K562 (cell line): ENCODE data around the gene HPCAL1. TPM values are rescaled to one million over a fixed set of nuclear protein-coding genes. Genes with fewer than 3 reads are reported as not detected.

Experiments
- ARID1B ChIP-seq: fragments of 450-650 bp; IDR thresholded peaks from 2 replicates; pipeline ENCODE4 v1.6.1; 2016; ENCODE audit warnings: antibody characterized with exemption, mild to moderate bottlenecking, inconsistent platforms
- BCOR ChIP-seq: fragments of 450-650 bp; IDR thresholded peaks from 2 replicates; pipeline ENCODE4 v1.6.1; 2016
- FOXK2 ChIP-seq, 2 experiments: fragments of 450-650 bp; IDR thresholded peaks in 1 of 2; conservative IDR thresholded peaks in 1 of 2; 2 replicates each; pipeline ENCODE4 v1.6.1; 2016; ENCODE audit warnings: low read depth in 2 of 2, mild to moderate bottlenecking in 1 of 2
- HDAC2 ChIP-seq: fragments of 450-650 bp; IDR thresholded peaks from 2 replicates; pipeline ENCODE4 v1.6.1; 2016; ENCODE audit warnings: mild to moderate bottlenecking
- KLF10 ChIP-seq: fragments of 250-450 bp; sonication (Bioruptor Pico); IDR thresholded peaks from 2 replicates; pipeline ENCODE4 v1.6.1; 2021; ENCODE audit warnings: matching md5 sums
- MEIS2 ChIP-seq: fragments of 450-650 bp; IDR thresholded peaks from 2 replicates; pipeline ENCODE4 v1.6.1; 2014; ENCODE audit warnings: mild to moderate bottlenecking; ENCODE audit not compliant: partially characterized antibody
- NCOA1 ChIP-seq: fragments of 450-650 bp; IDR thresholded peaks from 2 replicates; pipeline ENCODE4 v1.6.1; 2016; ENCODE audit warnings: low read depth
- PHTF2 ChIP-seq: fragments of 250-450 bp; sonication (Bioruptor Pico); IDR thresholded peaks from 2 replicates; pipeline ENCODE4 v1.5.0; 2021; ENCODE audit warnings: mild to moderate bottlenecking
- PML ChIP-seq: IDR thresholded peaks from 2 replicates; pipeline ENCODE4 v1.6.1; 2012; ENCODE audit warnings: low read length, inconsistent platforms
- RCOR1 ChIP-seq, 2 experiments: IDR thresholded peaks; 2 replicates each; pipeline ENCODE4 v1.6.1; 2012; ENCODE audit warnings: low read depth in 2 of 2, low read length in 2 of 2, borderline replicate concordance in 1 of 2, improper control_type of control experiment in 1 of 2
- TBL1XR1 ChIP-seq, 2 experiments: IDR thresholded peaks; 2 replicates each; pipeline ENCODE4 v1.6.1; 2012; ENCODE audit warnings: improper control_type of control experiment in 2 of 2, low read length in 2 of 2, mild to moderate bottlenecking in 1 of 2
- TFAM ChIP-seq: fragments of 250-450 bp; sonication (Bioruptor Pico); conservative IDR thresholded peaks from 2 replicates; pipeline ENCODE4 v1.5.0; 2021; ENCODE audit warnings: mild to moderate bottlenecking, moderate library complexity
- ZNF143 ChIP-seq: sonication (generic); formaldehyde crosslinking; IDR thresholded peaks from 2 replicates; pipeline ENCODE4 v1.9.0; 2022; ENCODE audit warnings: mild to moderate bottlenecking, missing genetic modification reagents
- ZNF212 ChIP-seq: fragments of 450-650 bp; formaldehyde crosslinking; IDR thresholded peaks from 2 replicates; pipeline ENCODE4 v1.4.0; 2020; ENCODE audit warnings: mild to moderate bottlenecking
- ZNF311 ChIP-seq: fragments of 250-450 bp; sonication (Bioruptor Pico); IDR thresholded peaks from 2 replicates; pipeline ENCODE4 v1.4.0; 2020; ENCODE audit warnings: mild to moderate bottlenecking, moderate library complexity
- ZNF696 ChIP-seq: fragments of 250-450 bp; sonication (Bioruptor Pico); conservative IDR thresholded peaks from 2 replicates; pipeline ENCODE4 v1.4.0; 2020; ENCODE audit warnings: mild to moderate bottlenecking, moderate library complexity
- polyA plus RNA-seq, 8 experiments: library from polyadenylated mRNA; depleted of rRNA in 4 of 8; stranded (reverse) in 5 of 8; unstranded in 3 of 8; fragments of >200 nt; fragmentation: Nextera tagmentation in 2 of 8; fragmentation: Illumina TruSeq in 1 of 8; extraction: Ambion mirVana in 2 of 8; extraction: Trizol in 1 of 8; gene quantifications; 2 replicates each; pipeline versions ENCODE4 v1.2.1 to v1.2.3, GENCODE V29; 2011 to 2014; ENCODE audit warnings: inconsistent platforms in 1 of 8, missing spikeins in 1 of 8
- total RNA-seq, 7 experiments: library from RNA; depleted of rRNA in 6 of 7; stranded (reverse); fragments of >200 nt in 6 of 7; fragmentation: Illumina TruSeq in 2 of 7; extraction: Trizol in 2 of 7; gene quantifications; 2 replicates each; pipeline versions ENCODE4 v1.2.1 to v1.2.3, GENCODE V29; 2011 to 2021; ENCODE audit warnings: low replicate concordance in 1 of 7
- TF ChIP-seq, protein P1 (sequence below), 3 experiments: fragments of 200-800 bp in 1 of 3; fragments of 250-450 bp in 1 of 3; fragments of 450-650 bp in 1 of 3; sonication (Bioruptor Pico) in 1 of 3; sonication (Bioruptor generic) in 1 of 3; formaldehyde crosslinking in 1 of 3; IDR thresholded peaks; 2 replicates each; pipeline versions ENCODE4 v1.6.1 to v1.8.0; 2016 to 2022; ENCODE audit warnings: mild to moderate bottlenecking in 2 of 3, missing genetic modification characterization in 2 of 3, missing compliant biosample characterization in 1 of 3, moderate library complexity in 1 of 3
- TF ChIP-seq, protein P2 (sequence below): fragments of 450-650 bp; formaldehyde crosslinking; IDR thresholded peaks from 2 replicates; pipeline ENCODE4 v1.4.0; 2020; ENCODE audit warnings: mild to moderate bottlenecking, mixed read lengths
- TF ChIP-seq, protein P3 (sequence below), 3 experiments: fragments of 200-800 bp in 1 of 3; sonication (Bioruptor generic) in 1 of 3; sonication (generic) in 1 of 3; formaldehyde crosslinking in 1 of 3; IDR thresholded peaks; 2 replicates each; pipeline versions ENCODE4 v1.6.1 to v1.8.0; 2016 to 2022; ENCODE audit warnings: mild to moderate bottlenecking in 2 of 3, missing compliant biosample characterization in 2 of 3, missing genetic modification characterization in 2 of 3, missing genetic modification reagents in 1 of 3
- TF ChIP-seq, protein P4 (sequence below): fragments of 200-800 bp; sonication (Bioruptor generic); IDR thresholded peaks from 2 replicates; pipeline ENCODE4 v1.6.1; 2017; ENCODE audit warnings: missing genetic modification characterization, missing compliant biosample characterization

HPCAL1 gene
- total and polyA plus RNA-seq, 9 of the 15 experiments (the other 6 are each of a cell fraction or from before 2014, with no cell fraction given): 2.7 to 65.5 (median 23.9) TPM

DNA sequence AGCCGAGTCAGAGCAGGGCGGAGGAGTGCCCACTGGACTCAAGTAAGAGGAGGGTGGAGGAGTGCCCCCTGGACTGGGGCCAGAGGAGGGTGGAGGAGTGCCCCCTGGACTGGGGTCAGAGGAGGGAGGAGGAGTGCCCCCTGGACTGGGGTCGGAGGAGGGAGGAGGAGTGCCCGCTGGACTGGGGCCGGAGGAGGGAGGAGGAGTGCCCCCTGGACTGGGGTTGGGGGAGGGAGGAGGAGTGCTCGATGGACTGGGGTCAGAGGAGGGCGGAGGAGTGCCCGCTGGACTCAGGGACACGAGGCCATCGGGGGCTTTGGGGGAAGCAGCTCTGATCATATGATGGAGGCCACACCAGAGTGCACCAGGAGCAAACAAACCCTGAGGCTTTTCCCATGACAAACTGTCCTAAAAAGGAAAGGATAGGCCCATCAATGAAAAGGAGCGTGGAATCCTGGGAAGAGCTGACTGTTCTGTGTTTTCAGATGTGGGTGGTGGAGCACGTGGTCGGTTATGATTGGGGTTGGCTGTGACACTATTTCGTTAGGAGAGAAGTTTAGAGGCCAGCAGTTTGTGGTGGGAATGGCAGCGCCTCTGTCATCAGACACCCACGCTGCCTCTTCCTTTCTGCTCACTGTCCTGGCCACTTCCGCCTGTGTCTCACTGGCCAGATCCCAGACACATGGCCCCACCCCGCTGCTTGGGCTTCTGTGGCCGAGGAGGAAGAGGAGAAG lies 24.5 kb upstream of the HPCAL1 start (continued):
- TF ChIP-seq, protein P1, sequence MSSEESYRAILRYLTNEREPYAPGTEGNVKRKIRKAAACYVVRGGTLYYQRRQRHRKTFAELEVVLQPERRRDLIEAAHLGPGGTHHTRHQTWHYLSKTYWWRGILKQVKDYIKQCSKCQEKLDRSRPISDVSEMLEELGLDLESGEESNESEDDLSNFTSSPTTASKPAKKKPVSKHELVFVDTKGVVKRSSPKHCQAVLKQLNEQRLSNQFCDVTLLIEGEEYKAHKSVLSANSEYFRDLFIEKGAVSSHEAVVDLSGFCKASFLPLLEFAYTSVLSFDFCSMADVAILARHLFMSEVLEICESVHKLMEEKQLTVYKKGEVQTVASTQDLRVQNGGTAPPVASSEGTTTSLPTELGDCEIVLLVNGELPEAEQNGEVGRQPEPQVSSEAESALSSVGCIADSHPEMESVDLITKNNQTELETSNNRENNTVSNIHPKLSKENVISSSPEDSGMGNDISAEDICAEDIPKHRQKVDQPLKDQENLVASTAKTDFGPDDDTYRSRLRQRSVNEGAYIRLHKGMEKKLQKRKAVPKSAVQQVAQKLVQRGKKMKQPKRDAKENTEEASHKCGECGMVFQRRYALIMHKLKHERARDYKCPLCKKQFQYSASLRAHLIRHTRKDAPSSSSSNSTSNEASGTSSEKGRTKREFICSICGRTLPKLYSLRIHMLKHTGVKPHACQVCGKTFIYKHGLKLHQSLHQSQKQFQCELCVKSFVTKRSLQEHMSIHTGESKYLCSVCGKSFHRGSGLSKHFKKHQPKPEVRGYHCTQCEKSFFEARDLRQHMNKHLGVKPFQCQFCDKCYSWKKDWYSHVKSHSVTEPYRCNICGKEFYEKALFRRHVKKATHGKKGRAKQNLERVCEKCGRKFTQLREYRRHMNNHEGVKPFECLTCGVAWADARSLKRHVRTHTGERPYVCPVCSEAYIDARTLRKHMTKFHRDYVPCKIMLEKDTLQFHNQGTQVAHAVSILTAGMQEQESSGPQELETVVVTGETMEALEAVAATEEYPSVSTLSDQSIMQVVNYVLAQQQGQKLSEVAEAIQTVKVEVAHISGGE (CRISPR knock-in tag; IDR thresholded peaks at IDR 0.05): peak in 1 of 3 experiments; percentile 82; a peak in 2 of 6 replicates
- no peak for TF ChIP-seq KLF10 (CRISPR knock-in tag)
- TF ChIP-seq, protein P2, sequence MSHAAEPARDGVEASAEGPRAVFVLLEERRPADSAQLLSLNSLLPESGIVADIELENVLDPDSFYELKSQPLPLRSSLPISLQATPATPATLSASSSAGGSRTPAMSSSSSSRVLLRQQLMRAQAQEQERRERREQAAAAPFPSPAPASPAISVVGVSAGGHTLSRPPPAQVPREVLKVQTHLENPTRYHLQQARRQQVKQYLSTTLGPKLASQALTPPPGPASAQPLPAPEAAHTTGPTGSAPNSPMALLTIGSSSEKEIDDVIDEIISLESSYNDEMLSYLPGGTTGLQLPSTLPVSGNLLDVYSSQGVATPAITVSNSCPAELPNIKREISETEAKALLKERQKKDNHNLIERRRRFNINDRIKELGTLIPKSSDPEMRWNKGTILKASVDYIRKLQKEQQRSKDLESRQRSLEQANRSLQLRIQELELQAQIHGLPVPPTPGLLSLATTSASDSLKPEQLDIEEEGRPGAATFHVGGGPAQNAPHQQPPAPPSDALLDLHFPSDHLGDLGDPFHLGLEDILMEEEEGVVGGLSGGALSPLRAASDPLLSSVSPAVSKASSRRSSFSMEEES: peak; percentile 15; the same call in 1 of the 2 replicates
- no peak for TF ChIP-seq PML
- no peak for TF ChIP-seq ZNF212
- TF ChIP-seq, protein P3, sequence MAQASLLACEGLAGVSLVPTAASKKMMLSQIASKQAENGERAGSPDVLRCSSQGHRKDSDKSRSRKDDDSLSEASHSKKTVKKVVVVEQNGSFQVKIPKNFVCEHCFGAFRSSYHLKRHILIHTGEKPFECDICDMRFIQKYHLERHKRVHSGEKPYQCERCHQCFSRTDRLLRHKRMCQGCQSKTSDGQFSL (CRISPR knock-in tag; IDR thresholded peaks at IDR 0.05): no peak
- TF ChIP-seq, protein P3 (tag; IDR thresholded peaks at IDR 0.05): no peak
- TF ChIP-seq ARID1B: 0 out of 2 replicates have a peak, but pooled peaks have one; percentile 37
- TF ChIP-seq HDAC2: no peak
- peak; percentile 88 for TF ChIP-seq ZNF311 (CRISPR knock-in tag)
- TF ChIP-seq BCOR: no peak
- TF ChIP-seq, protein P4, sequence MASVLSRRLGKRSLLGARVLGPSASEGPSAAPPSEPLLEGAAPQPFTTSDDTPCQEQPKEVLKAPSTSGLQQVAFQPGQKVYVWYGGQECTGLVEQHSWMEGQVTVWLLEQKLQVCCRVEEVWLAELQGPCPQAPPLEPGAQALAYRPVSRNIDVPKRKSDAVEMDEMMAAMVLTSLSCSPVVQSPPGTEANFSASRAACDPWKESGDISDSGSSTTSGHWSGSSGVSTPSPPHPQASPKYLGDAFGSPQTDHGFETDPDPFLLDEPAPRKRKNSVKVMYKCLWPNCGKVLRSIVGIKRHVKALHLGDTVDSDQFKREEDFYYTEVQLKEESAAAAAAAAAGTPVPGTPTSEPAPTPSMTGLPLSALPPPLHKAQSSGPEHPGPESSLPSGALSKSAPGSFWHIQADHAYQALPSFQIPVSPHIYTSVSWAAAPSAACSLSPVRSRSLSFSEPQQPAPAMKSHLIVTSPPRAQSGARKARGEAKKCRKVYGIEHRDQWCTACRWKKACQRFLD (CRISPR knock-in tag): peak; percentile 98
- TF ChIP-seq MEIS2: peak; percentile 85
- TF ChIP-seq PHTF2 (CRISPR knock-in tag): no peak
- TF ChIP-seq TBL1XR1 (IDR thresholded peaks at IDR 0.05; ENCODE audit: low read length in 2 of 2): peak in 1 of 2 experiments; percentile 27; a peak in 1 of 4 replicates
- 0 out of 4 replicates have a peak, but pooled peaks of 1 of the 2 experiments have one; percentile 6 for TF ChIP-seq RCOR1 (IDR thresholded peaks at IDR 0.05; ENCODE audit: borderline replicate concordance in 1 of 2, low read depth in 2 of 2, low read length in 2 of 2)
- TF ChIP-seq ZNF143: peak; percentile 67
- no peak for TF ChIP-seq TFAM (CRISPR knock-in tag)
- no peak for TF ChIP-seq ZNF696 (CRISPR knock-in tag)
- 0 out of 2 replicates have a peak, but pooled peaks have one; percentile 29 for TF ChIP-seq NCOA1
- TF ChIP-seq FOXK2 (conservative IDR thresholded peaks at IDR 0.05 in 1 of 2, IDR thresholded peaks at IDR 0.05 in 1 of 2; ENCODE audit: low read depth in 2 of 2): peak in 1 of 2 experiments; percentile 60; a peak in 2 of 4 replicates
